Measurements from ENCODE around the gene RSPH10B2.
A peak's percentile ranks its signal among the peaks of the same experiment; 100 is the strongest.
"Not testable (repeated sequence)": the region's sequence is repeated elsewhere in the genome, so short reads cannot be mapped to it uniquely, and the experiment has no call there.

Gene RSPH10B2

DNA sequence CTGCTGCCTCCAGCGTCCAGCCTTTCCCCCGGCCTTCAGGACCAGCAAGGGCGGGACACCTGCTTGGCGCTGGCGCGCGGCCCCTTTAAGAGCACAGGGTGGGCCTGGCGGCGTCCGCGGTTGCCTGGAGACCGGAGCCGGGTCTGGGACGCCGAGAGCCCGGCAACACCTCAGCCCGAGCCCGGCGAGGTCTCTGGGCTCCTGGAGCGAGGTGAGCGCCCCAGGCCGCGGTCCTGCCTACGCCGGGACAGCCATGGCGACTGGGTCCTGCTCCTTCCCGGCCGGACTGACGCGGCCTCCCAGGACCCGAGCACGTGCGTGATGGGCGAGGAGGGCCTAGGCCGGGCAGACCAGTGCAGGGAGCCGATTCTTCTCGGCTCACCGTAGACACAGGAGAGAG, at the start of gene RSPH10B2:
Gene RSPH10B2 (plus strand): TSS at position 140 of the 400 bp plus-strand sequence. CDS start 3,575 bp downstream, outside the sequence.
- DNase-seq (ENCODE audit: low spot score): not testable (repeated sequence)

DNA sequence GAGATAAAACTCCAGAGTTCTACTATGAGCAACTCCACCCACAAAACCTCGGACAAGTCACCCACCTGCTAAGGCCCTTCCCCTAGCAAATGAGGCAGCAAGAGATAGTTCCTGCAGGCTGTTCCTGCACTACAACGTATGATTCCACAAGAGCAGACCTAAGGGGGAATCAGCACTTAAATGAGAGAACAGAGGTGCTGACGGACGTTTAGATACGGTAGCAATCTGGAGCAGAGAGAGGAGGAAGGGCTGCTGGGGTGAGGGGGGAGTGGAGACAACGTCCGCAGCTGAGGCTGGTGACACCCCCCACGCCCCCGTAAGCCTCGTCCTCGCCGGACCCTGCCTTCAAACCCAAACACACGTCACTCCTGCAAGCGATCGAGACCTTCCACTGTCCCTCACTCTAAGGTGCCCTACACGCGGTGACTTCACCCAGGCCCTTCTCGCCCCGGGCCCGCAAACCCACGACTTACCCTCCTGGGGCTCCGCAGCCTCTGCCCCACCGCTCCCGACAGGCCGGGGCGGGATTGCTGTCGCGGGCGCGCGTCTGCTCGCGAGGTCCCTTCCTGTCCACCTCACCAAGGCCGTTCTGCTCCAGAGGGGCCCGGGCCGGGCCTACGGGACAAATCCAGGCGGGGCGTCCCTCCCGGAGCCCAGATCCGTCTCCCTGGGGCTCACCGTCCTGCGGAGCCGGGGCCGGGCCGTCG, 47.8 kb upstream of the RSPH10B2 start:
- peak; percentile 68 for DNase-seq (ENCODE audit: low spot score)

DNA sequence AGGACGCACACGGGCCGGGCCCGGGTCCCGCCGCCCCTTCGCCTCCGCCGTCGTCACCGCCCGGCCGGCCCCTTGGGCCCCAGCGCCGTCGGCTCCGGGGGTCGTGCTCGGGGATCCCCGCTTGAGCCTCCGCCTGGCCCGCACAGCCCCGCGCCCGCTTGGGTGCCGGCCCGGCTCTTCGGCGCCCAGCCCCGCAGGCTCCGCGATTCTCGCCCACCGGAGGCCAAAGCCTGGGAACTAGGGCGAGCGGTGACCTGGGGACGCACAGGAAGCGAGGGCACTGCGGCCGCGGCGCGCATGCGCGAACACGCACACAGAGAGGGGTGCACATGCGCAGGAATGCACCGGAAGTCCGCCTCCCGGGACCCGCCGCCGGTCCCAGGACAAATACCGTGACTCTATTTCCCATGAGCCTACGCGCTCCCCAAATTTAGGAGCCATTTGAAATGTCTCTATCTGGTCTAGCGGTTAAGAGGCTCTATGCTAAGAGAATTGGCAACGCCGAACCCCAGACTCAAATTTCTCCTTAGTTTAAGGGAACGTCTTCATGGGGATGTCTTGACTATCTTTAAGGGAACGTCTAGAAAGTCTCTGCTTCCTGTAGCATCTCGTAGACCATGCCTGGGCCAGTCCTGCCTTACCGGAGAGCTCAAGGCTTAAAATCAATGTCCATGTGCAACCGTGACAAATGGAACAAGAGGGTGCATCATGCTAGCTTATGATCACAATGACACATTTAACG, 47.1 kb upstream of the RSPH10B2 start, which contains the start of gene ZNF12:
Gene ZNF12 (minus strand): TSS at position 282 of the 742 bp plus-strand sequence. CDS start 1,774 bp downstream, outside the sequence.
- DNase-seq (ENCODE audit: low spot score): peak; percentile 99

DNA sequence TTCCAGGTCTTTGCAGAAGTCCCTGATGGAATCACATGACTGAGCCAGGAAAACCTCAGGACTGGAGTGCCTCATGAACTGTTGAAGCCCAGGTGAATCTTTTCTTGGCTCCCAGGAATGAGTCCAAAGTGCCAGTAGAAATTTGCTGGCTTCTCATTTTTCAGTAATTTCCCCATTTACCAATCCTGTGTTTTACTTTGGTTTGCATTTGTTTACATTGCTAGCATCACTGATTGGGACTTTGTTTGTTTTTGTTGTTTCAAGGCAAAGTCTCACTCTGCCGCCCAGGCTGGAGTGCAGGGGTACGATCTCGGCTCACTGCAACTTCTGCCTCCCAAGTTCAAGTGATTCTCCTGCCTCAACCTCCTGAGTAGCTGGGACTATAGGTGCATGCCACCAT, 45.6 kb upstream of the RSPH10B2 start:
- DNase-seq (ENCODE audit: low spot score): no peak

DNA sequence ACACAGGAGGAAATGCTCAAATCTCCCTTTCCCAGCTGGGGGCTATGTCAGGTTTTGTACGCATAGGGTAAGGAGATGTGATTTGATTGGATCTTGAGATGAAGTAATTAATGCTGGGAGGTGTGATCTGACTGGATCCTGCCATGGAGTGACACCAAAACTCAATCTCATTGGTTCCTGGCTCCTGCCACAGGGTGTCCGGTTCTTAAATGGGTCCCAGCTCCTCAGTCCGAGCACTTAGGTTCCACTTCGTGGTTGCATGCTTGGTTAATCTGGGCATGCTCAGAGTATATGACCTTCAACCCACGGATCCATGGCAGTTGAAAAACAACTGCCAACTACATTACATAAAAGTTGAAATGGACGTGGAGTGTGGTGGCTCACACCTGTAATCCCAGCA, 44.1 kb upstream of the RSPH10B2 start:
- DNase-seq (ENCODE audit: low spot score): peak; percentile 57

DNA sequence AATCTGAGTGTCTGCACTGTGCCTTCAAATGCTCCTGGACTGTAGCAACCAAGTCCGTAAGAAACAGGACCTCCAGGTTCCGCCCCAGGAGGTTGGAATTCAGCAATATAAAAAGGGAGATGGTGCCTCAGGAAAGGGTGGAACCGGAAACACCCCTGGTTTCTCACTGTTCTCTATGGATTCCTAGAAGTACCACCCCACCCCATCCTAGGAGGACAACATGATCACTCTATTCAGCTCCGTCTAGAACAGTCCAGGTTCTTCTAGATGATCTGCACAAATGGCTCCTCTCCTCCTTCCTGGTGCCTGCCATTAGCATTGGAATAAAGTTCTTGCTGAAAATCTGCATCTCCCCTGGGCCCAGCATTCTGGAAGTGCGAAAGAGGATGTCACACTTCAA, 39.5 kb upstream of the RSPH10B2 start:
- DNase-seq (ENCODE audit: low spot score): no peak

DNA sequence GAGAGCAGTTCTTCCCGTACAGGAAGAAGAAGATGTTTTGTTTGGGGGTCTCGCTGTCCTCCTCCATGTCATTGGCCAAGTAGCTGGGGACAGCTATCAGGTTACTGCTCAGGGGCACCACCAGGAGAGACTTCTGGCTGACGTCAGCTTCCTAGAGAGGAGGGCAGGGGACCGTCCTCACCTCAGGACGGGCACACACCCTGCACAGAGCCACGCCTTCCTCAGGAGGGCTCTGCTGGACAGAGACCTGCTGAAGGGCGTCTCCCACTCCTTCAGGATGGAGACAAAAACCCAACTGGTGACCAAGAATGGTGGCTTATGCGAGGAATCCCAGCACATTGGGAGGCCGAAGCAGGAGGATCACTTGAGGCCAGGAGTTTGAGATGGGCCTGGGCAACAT, 38.0 kb upstream of the RSPH10B2 start:
- not testable (repeated sequence) for DNase-seq (ENCODE audit: low spot score)

DNA sequence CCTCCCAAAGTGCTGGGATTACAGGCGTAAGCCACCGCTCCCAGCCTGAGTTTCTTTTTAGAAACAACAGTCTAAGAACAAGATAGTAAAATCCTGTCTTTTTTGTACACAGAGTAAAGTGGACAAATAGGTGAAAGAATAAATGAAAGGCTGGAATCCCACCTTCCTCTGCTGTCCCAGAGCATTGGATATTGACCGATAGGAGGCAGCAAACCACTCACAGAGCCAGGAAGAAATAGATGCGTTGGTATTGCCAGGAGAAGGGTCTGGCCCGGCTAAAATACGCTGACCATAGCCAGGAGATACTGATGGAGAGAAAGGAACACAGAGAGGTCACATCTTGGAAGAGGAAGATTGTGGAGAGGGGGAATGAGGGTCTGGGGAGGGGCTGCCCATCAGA, 35.8 kb upstream of the RSPH10B2 start:
- DNase-seq (ENCODE audit: low spot score): no peak

DNA sequence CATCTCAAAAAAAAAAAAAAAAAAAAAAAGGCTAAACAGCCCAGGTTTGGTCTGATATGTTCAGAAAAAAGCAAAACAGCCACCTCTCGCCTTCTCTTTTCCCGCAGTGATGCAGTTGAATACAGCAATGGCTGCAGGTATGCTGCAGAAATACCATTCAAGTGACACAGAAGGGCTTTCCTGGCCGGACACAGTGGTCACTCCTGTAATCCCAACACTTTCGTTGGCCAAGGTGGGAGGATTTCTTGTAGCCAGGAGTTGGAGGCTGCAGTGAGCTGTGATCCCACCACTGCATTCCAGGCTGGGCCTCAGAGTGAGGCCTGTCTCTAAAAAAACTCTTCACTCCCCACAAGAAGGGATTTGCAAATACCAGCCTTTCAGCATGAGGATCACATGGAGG, 29.6 kb upstream of the RSPH10B2 start:
- not testable (repeated sequence) for DNase-seq (ENCODE audit: low spot score)

DNA sequence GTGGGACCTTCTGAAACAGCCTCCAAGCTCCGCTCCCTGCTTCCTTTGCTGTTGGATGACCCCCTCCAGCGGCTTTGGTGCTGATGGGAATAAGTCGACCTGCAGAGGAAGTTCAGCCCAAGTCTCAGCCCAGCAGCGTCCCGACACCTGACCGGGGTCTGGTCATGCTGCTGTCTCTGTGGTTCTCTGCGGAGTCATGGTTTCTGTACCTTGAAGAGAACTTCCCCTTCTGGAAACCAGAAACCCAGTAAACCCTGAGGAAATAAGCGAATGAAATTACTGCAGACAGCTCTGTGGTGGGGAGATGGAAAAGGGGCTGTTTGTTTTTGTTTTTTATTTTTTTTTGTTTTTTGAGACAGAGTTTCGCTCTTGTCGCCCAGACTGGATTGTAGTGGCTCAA, 28.9 kb upstream of the RSPH10B2 start:
- DNase-seq (ENCODE audit: low spot score): peak; percentile 62

DNA sequence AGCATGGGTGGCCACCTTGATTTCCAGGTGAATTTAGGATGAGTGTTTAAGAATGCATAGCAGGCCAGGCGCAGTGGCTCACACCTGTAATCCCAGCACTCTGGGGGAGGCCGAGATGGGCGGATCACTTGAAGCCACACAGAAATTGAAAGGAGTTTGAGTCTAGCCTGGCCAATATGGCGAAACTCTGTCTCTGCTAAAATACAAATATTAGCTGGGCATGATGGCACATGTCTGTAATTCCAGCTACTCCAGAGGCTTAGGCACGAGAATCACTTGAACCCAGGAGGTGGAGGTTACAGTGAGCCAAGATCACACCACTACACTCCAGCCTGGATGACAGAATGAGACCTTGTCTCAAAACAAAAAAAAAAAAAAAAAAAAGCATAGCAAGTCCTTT, 27.6 kb upstream of the RSPH10B2 start:
- DNase-seq (ENCODE audit: low spot score): not testable (repeated sequence)

DNA sequence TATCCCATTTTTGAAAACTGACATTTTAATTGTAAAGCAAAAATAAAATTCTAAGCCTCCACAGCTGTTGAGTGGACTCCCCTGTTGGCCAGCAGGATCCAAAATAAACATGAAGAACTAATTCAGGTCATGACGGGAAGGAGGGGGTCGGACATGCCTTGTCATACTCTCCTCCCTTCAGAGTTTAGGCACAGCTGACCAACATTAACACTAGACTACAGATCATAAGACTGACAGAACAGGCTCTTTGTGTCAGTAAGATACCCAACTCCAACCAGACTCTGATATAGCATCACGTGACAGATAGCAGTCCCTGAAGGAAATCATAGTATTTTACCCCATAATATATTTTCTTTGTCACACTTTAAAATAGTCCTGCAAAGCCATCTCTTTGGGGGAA, 26.2 kb upstream of the RSPH10B2 start:
- no peak for DNase-seq (ENCODE audit: low spot score)

DNA sequence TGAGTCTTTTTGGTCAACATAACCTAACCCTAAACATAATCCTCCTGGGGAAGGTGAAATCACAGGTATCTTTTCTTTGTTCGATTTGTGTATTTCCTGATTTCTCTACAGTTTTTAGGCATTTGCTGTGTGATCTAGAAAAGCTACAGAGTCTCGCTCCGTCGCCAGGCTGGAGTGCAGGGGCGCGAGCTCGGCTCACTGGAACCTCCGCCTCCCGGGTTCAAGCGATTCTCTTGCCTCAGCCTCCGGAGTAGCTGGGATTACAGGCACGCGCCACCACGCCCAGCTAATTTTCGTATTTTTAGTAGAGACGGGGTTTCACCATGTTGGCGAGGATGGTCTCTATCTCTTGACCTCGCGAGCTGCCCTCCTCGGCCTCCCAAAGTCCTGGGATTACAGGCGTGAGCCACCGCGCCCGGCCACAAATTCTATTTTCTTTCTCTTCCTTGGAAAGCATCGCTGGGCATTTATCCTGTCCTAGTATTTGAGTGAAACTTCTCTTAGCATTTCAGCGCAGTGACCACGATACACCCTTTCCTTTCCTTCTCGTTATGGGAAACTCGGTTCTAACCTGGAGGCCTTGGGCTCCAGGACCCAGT, 24.9 kb upstream of the RSPH10B2 start:
- DNase-seq (ENCODE audit: low spot score): not testable (repeated sequence)

DNA sequence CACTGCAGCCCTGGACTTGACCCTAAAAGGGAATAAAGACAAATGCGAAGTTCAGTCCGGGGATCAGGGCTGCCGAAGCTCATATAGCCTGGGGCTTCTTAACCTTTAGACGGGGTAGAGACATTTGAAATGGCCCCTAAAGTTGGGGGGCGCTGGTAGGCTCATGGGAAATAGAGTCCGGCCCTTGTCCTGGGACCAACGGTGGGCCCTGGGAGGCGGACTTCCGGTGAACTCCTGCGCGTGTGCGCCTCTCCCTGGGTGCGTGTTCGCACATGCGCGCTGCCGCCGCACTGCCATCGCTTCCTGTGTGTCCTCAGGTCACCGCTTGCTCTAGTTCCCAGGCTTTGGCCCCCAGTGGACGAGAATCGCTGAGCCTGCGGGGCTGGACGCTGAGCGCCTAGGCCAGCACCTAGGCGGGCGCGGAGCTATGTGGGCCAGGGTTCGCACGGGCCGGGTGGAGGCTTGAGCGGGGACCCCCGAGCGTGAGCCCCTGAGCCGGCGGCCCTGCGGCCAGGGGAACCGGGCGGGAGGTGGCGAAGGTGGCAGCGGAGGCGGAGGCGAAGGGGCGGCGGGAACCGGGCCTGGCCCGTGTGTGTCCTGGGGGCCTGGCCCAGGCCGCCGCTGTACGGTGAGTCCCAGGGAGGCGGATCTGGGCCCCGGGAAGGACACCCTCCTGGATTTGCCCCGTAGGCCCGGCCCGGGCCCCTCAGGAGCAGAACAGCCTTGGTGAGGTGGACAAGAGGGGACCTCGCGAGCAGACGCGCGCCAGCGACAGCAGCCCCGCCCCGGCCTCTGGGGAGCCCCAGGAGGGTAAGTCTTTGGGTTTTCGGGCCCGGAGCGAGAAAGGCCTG, 24.2 kb upstream of the RSPH10B2 start:
- DNase-seq (ENCODE audit: low spot score): peak; percentile 94

DNA sequence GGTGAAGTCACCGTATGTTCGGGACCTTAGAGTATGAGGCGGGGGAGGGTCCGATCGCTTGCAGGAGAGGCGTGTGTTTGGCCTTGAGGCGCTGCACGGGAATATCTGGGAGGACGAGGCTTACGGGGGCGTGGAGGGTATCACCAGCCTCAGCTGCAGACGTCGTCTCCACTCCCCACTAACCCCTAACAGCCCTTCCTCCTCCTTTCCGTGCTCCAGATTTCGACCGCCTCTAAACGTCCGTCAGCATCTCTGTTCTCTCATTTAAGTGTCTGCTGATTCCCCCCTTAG, 23.6 kb upstream of the RSPH10B2 start:
- DNase-seq (ENCODE audit: low spot score): peak; percentile 51

DNA sequence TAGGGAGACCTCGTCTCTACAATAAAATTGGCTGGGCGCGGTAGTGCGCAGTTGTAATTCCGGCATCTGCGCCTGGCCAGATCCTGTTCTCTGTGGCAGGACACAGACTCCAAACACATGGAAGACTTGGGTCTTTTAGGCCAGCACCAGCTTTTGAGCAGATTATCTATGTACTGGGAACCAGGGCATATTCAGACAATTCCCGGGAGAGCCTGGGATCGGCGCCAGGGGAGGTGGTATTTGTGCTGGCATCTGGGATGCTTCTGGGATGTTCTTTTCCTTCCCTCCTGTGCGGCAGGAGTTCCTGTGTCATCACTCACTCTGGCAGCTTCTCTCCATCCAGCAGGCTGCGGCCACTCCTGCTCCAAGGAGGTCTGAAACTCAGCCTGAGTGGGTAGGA, 15.5 kb upstream of the RSPH10B2 start:
- not testable (repeated sequence) for DNase-seq (ENCODE audit: low spot score)

DNA sequence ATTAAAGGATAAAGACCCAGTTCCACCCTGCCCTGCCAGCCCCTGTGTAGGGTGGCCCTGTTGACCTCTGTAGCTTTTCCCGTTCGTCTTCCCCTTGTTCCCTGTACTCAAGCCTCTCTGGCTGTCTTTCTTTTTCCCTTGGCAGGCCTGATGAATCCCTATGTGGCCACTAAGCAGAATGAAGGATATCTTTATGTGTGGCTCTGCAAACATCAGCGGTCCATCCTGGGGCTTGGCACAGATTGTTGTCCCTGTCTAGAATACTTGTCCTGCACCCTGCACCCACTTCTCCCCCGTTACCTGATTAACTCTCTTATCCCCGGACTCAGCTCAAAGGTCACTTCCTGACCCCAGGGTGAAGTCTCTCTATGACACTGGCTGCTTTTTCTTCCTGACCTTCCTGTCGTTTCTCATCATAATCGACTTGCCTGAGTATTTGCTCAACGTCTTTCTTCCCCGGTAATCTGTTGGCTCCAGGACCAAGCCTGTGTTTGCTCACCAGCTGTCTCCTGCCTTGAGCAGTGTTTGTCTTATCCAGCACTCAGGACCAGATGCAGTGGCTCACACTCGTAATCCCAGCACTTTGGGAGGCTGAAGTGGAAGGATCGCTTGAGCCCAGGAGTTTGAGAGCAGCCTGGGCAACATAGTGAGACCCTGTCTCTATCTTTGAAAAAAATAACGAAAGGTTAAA, 9.3 kb upstream of the RSPH10B2 start:
- not testable (repeated sequence) for DNase-seq (ENCODE audit: low spot score)

DNA sequence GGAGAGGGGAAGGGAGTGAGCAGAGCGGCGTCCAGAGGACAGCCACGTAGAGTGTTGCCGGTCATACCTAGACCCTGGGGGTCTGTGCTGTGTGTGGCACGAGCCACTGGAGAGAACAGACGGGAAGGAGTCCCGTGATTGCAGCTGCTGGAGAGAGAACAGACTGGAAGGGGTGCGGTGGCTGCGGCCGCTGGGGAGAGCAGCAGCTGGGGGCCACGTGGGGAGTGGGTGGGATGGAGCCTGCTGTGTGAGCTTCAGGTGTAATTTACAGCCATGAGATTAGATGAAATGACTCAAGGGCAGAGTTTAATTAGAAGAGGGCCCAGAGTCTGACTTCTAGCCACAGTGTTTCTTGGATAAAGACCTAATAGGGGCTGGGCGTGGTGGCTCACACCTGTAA, 4.6 kb upstream of the RSPH10B2 start:
- not testable (repeated sequence) for DNase-seq (ENCODE audit: low spot score)

DNA sequence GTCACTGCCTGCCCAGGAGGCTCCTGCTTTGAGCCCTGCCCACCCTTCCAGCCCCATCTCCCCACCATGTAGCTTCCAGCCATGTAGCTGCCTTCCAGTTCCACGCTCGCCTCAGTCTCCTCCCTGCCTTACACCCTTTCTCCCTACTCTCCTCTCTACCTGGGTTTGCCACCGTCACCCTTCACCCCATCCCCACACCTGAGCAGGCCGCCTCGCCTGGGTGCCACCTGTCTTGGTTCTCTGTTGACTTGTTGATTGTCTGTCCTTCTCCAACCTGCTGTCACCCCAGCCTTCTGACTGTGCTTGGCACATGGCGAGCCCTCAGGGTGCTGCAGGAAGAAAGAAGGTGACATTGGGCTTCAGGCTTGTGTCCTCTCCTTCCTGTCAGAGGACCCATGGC, 3.7 kb upstream of the RSPH10B2 start:
- DNase-seq (ENCODE audit: low spot score): not testable (repeated sequence)

DNA sequence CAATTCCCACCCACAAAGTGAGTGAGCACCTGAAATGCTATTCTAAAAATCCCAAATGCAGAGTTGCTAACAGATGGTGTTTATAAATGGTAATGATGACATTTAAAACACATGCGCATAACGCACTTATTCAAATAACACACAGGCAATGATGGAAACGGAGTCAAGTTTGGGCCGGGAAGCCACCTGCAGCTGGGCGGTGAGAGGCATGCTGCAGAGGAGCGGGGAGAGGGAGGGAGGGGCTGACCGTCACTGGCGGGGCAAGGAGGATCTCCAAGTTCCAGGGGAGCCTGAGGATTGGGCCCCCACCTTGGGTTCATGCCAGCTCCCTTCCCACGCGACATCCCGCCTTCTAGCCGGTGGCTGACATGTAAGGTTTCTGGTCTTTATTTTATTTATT, 7.3 kb downstream of the RSPH10B2 start:
- DNase-seq (ENCODE audit: low spot score): not testable (repeated sequence)

DNA sequence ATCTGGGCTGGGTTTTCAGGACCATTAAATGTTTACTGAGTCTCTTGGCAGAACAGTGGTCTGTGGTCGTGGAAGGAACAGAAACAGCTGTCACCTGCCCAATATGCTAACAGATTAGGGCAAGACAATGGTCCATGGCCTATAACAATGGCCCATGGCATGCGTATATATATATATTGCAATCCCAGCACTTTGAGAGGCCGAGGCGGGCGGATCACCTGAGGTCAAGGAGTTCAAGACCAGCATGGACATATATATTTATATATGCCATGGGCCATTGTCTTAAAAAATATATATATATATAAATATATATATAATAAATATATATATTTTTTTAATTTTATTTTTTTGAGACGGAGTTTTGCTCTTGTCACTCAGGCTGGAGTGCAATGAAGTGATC, 27.7 kb downstream of the RSPH10B2 start:
- DNase-seq (ENCODE audit: low spot score): not testable (repeated sequence)

DNA sequence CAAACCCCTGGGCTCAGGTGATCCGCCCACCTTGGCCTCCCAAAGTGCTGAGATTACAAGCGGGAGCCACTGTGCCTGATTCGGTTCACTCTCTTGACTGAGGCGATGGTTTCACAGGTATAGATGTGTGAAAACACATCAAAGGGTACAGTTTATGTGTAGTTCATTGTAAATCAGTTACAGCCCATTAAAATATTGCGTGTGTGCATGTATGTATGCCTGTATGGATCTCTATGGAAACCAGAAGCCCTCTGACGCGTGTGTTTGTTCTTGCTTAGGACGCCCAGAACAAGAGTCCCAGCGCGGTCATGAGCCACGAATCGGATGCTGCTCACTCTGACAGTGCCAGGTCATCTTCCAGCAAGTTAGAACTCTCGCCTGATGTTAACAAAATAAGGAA, 35.5 kb downstream of the RSPH10B2 start:
- not testable (repeated sequence) for DNase-seq (ENCODE audit: low spot score)
